Measurements from ENCODE around the gene SPA17. TPM values are rescaled to one million over a fixed set of nuclear protein-coding genes. Genes with fewer than 3 reads are reported as not detected.

The SPA17 gene
- total and polyA plus RNA-seq, 2 of the 4 experiments (the other 2 are of a cell fraction) = 9.9 to 10.6 TPM

- no peaks in the 10 kb centered on the region; the same call in 1 of the 2 replicates for H3K4me1 ChIP-seq (ENCODE audit: control insufficient read depth, insufficient read depth, low read length)
- no peaks in the 10 kb centered on the region; the same call in 1 of the 2 replicates for H4K20me1 ChIP-seq (ENCODE audit: insufficient read depth, low read length)
- H3K4me3 ChIP-seq (ENCODE audit: insufficient read depth, low read depth, low read length) = no peak overlapping the region
- no peak overlapping the region for H2BK5ac ChIP-seq (ENCODE audit: low read depth, low read length, poor library complexity, severe bottlenecking)
- no peak overlapping the region for H3K14ac ChIP-seq (replicated peaks; ENCODE audit: low read depth, low read length)
- no peak overlapping the region for H3K23ac ChIP-seq (ENCODE audit: low read depth, low read length)
- no peak overlapping the region for H3K27ac ChIP-seq (ENCODE audit: insufficient read depth, low read length)
- no peak overlapping the region for H2BK15ac ChIP-seq (ENCODE audit: low read depth, low read length)
- no peak for ATAC-seq (ENCODE audit: low read depth)
- H3K27me3 ChIP-seq (ENCODE audit: control insufficient read depth, insufficient read depth, low read length) = no peaks in the 10 kb centered on the region
- H2BK120ac ChIP-seq (ENCODE audit: low read depth, low read length) = no peak overlapping the region
- intact Hi-C loops (cut with micrococcal nuclease) = no loop called here
- H4K91ac ChIP-seq (ENCODE audit: insufficient read depth, low read depth, low read length) = no peak overlapping the region
- dilution Hi-C loops (cut with HindIII; ENCODE audit: low sequenced_read_pairs, unreplicated experiment) = no loop called here
- no peak overlapping the region for H3K4ac ChIP-seq (ENCODE audit: low read depth, low read length)
- H3K56ac ChIP-seq (ENCODE audit: extremely low read depth, insufficient read depth, low read length) = no peak overlapping the region
- BruUV-seq (replicated peaks) = no TSS peak
- no peak overlapping the region for H2AK9ac ChIP-seq (replicated peaks; ENCODE audit: low read depth, low read length, poor library complexity)
- H3K9ac ChIP-seq (ENCODE audit: low read depth, low read length) = no peak overlapping the region
- no peak overlapping the region for H3K18ac ChIP-seq (ENCODE audit: low read depth, low read length)
- H4K8ac ChIP-seq (ENCODE audit: low read depth in 2 of 2, low read length in 2 of 2) = no peak overlapping the region
- H2AK5ac ChIP-seq (ENCODE audit: low read depth, low read length) = no peak overlapping the region
- peaks cover 27 to 43% of the 10 kb centered on the region in 2 experiments for H3K79me1 ChIP-seq (ENCODE audit: low read depth in 1 of 2, low read length in 2 of 2)
- in situ Hi-C loops (cut with MboI; ENCODE audit: low sequenced_read_pairs) = loop anchor here (25.0 kb wide), 1 partner anchor 960 kb away; the partner anchor contains the start of gene STT3A
- 0 out of 2 replicates have a peak, but pooled peaks cover 8% of the 10 kb centered on the region for H3K9me1 ChIP-seq (ENCODE audit: insufficient read depth, low read length)
- H3K4me2 ChIP-seq (ENCODE audit: low read depth, low read length) = no peak overlapping the region
- ChIA-PET POLR2A (ENCODE audit: unreplicated experiment) (interaction anchor here (0.9 kb wide), 1 partner anchor 10 kb away, joined by 3 read pairs; no protein-coding TSS in a partner anchor), CTCF (interaction anchor here (0.7 to 1.0 kb wide), 2 partner anchors 17 to 556 kb away, joined by 3 to 4 read pairs; no protein-coding TSS in a partner anchor)
- WGBS, 2 experiments (ENCODE audit: extremely low coverage in 2 of 2, insufficient read length in 1 of 2) = no CpG with 5 or more reads among the region's 5 CpGs
- no peak overlapping the region for H2AFZ ChIP-seq (replicated peaks; ENCODE audit: low read length, poor library complexity)
- no peaks in the 10 kb centered on the region for H3K9me3 ChIP-seq (ENCODE audit: control insufficient read depth, insufficient read depth, low read length)
- no peak overlapping the region for H4K5ac ChIP-seq (ENCODE audit: low read depth, low read length)
- no peak for DNase-seq
- TF ChIP-seq POLR2A (IDR thresholded peaks at IDR 0.05; ENCODE audit: low read depth, low read length) = no peak
- TF ChIP-seq CEBPB (IDR thresholded peaks at IDR 0.05; ENCODE audit: low read depth, low read length) = peak; percentile 62
- peaks cover 36% of the 10 kb centered on the region for H3K36me3 ChIP-seq (ENCODE audit: control insufficient read depth, insufficient read depth, low read length)
- H2BK20ac ChIP-seq (ENCODE audit: low read depth, low read length) = no peak overlapping the region
Measured at GRCh38 chr11:124627546-124627945, 46.2 kb upstream of the SPA17 start.
